ENCODE measurements around the gene RGSL1. TPM values are rescaled to one million over a fixed set of nuclear protein-coding genes. Genes with fewer than 3 reads are reported as not detected.

RGSL1 gene
- total RNA-seq, result not detected
- polyA plus RNA-seq, result not detected
- not detected for total RNA-seq

- POLR2A ChIA-PET, result no interaction called here
Measured at GRCh38 chr1:182450087-182450486, at the start of gene RGSL1. Gene RGSL1 (plus strand): TSS chr1:182450146. CDS start chr1:182450166, 20 bp downstream.

GRCh38 chr1:182400567-182400966 lies 49.4 kb upstream of the RGSL1 start, which contains the start of gene TEDDM1:
Gene TEDDM1 (minus strand): TSS chr1:182400667. CDS start chr1:182400485, 182 bp downstream.
- CTCF ChIA-PET, result interaction anchor here (12.0 to 12.1 kb wide), 2 partner anchors 257 to 317 kb away, joined by 202 to 230 read pairs; no protein-coding TSS in a partner anchor
- no peak for DNase-seq
- Histone ChIP-seq H3K36me3 (ENCODE audit: control insufficient read depth in 2 of 3, insufficient read depth in 3 of 3, low read length in 3 of 3) (no peaks in the 10 kb centered on the region), H3K9me3 (ENCODE audit: control insufficient read depth in 2 of 3, low read length in 3 of 3) (no peaks in the 10 kb centered on the region), H3K4me3 (ENCODE audit: low read length) (no peak within 1 kb of the TSS), H3K4me1 (ENCODE audit: control insufficient read depth in 2 of 2, insufficient read depth in 2 of 2, low read length in 2 of 2) (no peaks in the 10 kb centered on the region), H3K27me3 (ENCODE audit: control insufficient read depth in 2 of 2, insufficient read depth in 2 of 2, low read length in 2 of 2) (no peaks in the 10 kb centered on the region), H3K27ac (ENCODE audit: low read depth, low read length) (no peak within 1 kb of the TSS)
- POLR2A ChIA-PET, result no interaction called here
- intact Hi-C loops (cut with micrococcal nuclease), result no loop called here
- H3K4me1 Mint-ChIP-seq, result peaks cover 4 to 6% (median 5%) of the 10 kb centered on the region in 7 donors
- H3K36me3 Mint-ChIP-seq, result peaks cover 0 to 2% (median 0%) of the 10 kb centered on the region in 5 donors
- no peak for ATAC-seq
- peaks cover 0 to 4% (median 2%) of the 10 kb centered on the region in 11 donors for H3K9me3 Mint-ChIP-seq
- H3K4me3 Mint-ChIP-seq, result no peak within 1 kb of the TSS
- H3K27ac Mint-ChIP-seq, result no peak within 1 kb of the TSS
- H3K27me3 Mint-ChIP-seq, result peaks cover 0 to 41% (median 4%) of the 10 kb centered on the region in 5 donors

More at GRCh38 chr1:182450087-182450486, at the start of gene RGSL1:
- Histone ChIP-seq H3K4me3 (ENCODE audit: low read length) (no peak within 1 kb of the TSS), H3K9me3 (ENCODE audit: control insufficient read depth in 2 of 3, low read length in 3 of 3) (no peaks in the 10 kb centered on the region), H3K4me1 (ENCODE audit: control insufficient read depth in 2 of 2, insufficient read depth in 2 of 2, low read length in 2 of 2) (no peaks in the 10 kb centered on the region), H3K27me3 (ENCODE audit: control insufficient read depth in 2 of 2, insufficient read depth in 2 of 2, low read length in 2 of 2) (no peaks in the 10 kb centered on the region), H3K27ac (ENCODE audit: low read depth, low read length) (no peak within 1 kb of the TSS), H3K36me3 (ENCODE audit: control insufficient read depth in 2 of 3, insufficient read depth in 3 of 3, low read length in 3 of 3) (no peaks in the 10 kb centered on the region)
- no peaks in the 10 kb centered on the region for H3K9me3 Mint-ChIP-seq
- DNase-seq (no peak), ATAC-seq (no peak)
- peaks cover 0 to 8% (median 5%) of the 10 kb centered on the region in 7 donors for H3K4me1 Mint-ChIP-seq
- intact Hi-C loops (cut with micrococcal nuclease), result no loop called here
- H3K36me3 Mint-ChIP-seq, result no peaks in the 10 kb centered on the region
- CTCF ChIA-PET, result no interaction called here
- H3K27me3 Mint-ChIP-seq, result peaks cover 0 to 10% (median 9%) of the 10 kb centered on the region in 5 donors
- H3K27ac Mint-ChIP-seq, result no peak within 1 kb of the TSS
- H3K4me3 Mint-ChIP-seq, result no peak within 1 kb of the TSS

- CTCF ChIA-PET, result interaction anchor here (1.2 kb wide), 1 partner anchor 8 kb away, joined by 4 read pairs; no protein-coding TSS in a partner anchor
Measured at GRCh38 chr1:182404781-182405180, 45.2 kb upstream of the RGSL1 start.

GRCh38 chr1:182405578-182405977 lies 44.4 kb upstream of the RGSL1 start:
- no peaks in the 10 kb centered on the region for H3K36me3 ChIP-seq (ENCODE audit: control insufficient read depth in 2 of 3, insufficient read depth in 3 of 3, low read length in 3 of 3)
- H3K27ac Mint-ChIP-seq, result no peak overlapping the region
- CTCF ChIA-PET, result interaction anchor here (1.2 kb wide), 1 partner anchor 9 kb away, joined by 4 read pairs; no protein-coding TSS in a partner anchor

More at GRCh38 chr1:182404781-182405180, 45.2 kb upstream of the RGSL1 start:
- DNase-seq (no peak), ATAC-seq (no peak)
- POLR2A ChIA-PET, result no interaction called here
- H3K27ac ChIP-seq (ENCODE audit: low read depth, low read length), result no peak overlapping the region
- Mint-ChIP-seq H3K9me3 (peaks cover 0 to 10% (median 2%) of the 10 kb centered on the region in 11 donors), H3K4me3 (no peak overlapping the region), H3K27ac (no peak overlapping the region), H3K27me3 (peaks cover 7 to 49% (median 22%) of the 10 kb centered on the region in 5 donors), H3K4me1 (no peaks in the 10 kb centered on the region), H3K36me3 (no peaks in the 10 kb centered on the region)
- no peaks in the 10 kb centered on the region for H3K36me3 ChIP-seq (ENCODE audit: control insufficient read depth in 2 of 3, insufficient read depth in 3 of 3, low read length in 3 of 3)
- H3K4me3 ChIP-seq (ENCODE audit: low read length), result no peak overlapping the region
- intact Hi-C loops (cut with micrococcal nuclease), result no loop called here
- no peaks in the 10 kb centered on the region for H3K4me1 ChIP-seq (ENCODE audit: control insufficient read depth in 2 of 2, insufficient read depth in 2 of 2, low read length in 2 of 2)
- H3K9me3 ChIP-seq (ENCODE audit: control insufficient read depth in 2 of 3, low read length in 3 of 3), result no peaks in the 10 kb centered on the region
- no peaks in the 10 kb centered on the region for H3K27me3 ChIP-seq (ENCODE audit: control insufficient read depth in 2 of 2, insufficient read depth in 2 of 2, low read length in 2 of 2)

GRCh38 chr1:182406012-182406411 lies 43.9 kb upstream of the RGSL1 start:
- Mint-ChIP-seq H3K27me3 (peaks cover 10 to 58% (median 29%) of the 10 kb centered on the region in 5 donors), H3K9me3 (peaks cover 0 to 10% (median 2%) of the 10 kb centered on the region in 11 donors), H3K4me1 (no peaks in the 10 kb centered on the region), H3K27ac (no peak overlapping the region), H3K36me3 (no peaks in the 10 kb centered on the region), H3K4me3 (no peak overlapping the region)
- Histone ChIP-seq H3K27me3 (ENCODE audit: control insufficient read depth in 2 of 2, insufficient read depth in 2 of 2, low read length in 2 of 2) (no peaks in the 10 kb centered on the region), H3K4me3 (ENCODE audit: low read length) (no peak overlapping the region), H3K27ac (ENCODE audit: low read depth, low read length) (no peak overlapping the region), H3K4me1 (ENCODE audit: control insufficient read depth in 2 of 2, insufficient read depth in 2 of 2, low read length in 2 of 2) (no peaks in the 10 kb centered on the region), H3K36me3 (ENCODE audit: control insufficient read depth in 2 of 3, insufficient read depth in 3 of 3, low read length in 3 of 3) (no peaks in the 10 kb centered on the region), H3K9me3 (ENCODE audit: control insufficient read depth in 2 of 3, low read length in 3 of 3) (no peaks in the 10 kb centered on the region)
- intact Hi-C loops (cut with micrococcal nuclease), result no loop called here
- DNase-seq (no peak), ATAC-seq (no peak)
- ChIA-PET POLR2A (no interaction called here), CTCF (interaction anchor here (1.2 kb wide), 1 partner anchor 9 kb away, joined by 4 read pairs; no protein-coding TSS in a partner anchor)

More at GRCh38 chr1:182405578-182405977, 44.4 kb upstream of the RGSL1 start:
- Mint-ChIP-seq H3K27me3 (peaks cover 10 to 54% (median 28%) of the 10 kb centered on the region in 5 donors), H3K9me3 (peaks cover 0 to 10% (median 2%) of the 10 kb centered on the region in 11 donors), H3K36me3 (no peaks in the 10 kb centered on the region), H3K4me3 (no peak overlapping the region), H3K4me1 (no peaks in the 10 kb centered on the region)
- DNase-seq (no peak), ATAC-seq (no peak)
- intact Hi-C loops (cut with micrococcal nuclease), result no loop called here
- H3K4me1 ChIP-seq (ENCODE audit: control insufficient read depth in 2 of 2, insufficient read depth in 2 of 2, low read length in 2 of 2), result no peaks in the 10 kb centered on the region
- H3K9me3 ChIP-seq (ENCODE audit: control insufficient read depth in 2 of 3, low read length in 3 of 3), result no peaks in the 10 kb centered on the region
- H3K4me3 ChIP-seq (ENCODE audit: low read length), result no peak overlapping the region
- no peaks in the 10 kb centered on the region for H3K27me3 ChIP-seq (ENCODE audit: control insufficient read depth in 2 of 2, insufficient read depth in 2 of 2, low read length in 2 of 2)
- H3K27ac ChIP-seq (ENCODE audit: low read depth, low read length), result no peak overlapping the region
- POLR2A ChIA-PET, result no interaction called here

GRCh38 chr1:182407724-182408123 lies 42.2 kb upstream of the RGSL1 start:
- H3K27me3 Mint-ChIP-seq, result peaks cover 10 to 56% (median 29%) of the 10 kb centered on the region in 5 donors
- H3K36me3 Mint-ChIP-seq, result no peaks in the 10 kb centered on the region
- intact Hi-C loops (cut with micrococcal nuclease), result no loop called here
- CTCF ChIA-PET, result interaction anchor here (1.2 to 1.4 kb wide), 2 partner anchors 11 to 323 kb away, joined by 3 to 4 read pairs; no protein-coding TSS in a partner anchor
- Histone ChIP-seq H3K9me3 (ENCODE audit: control insufficient read depth in 2 of 3, low read length in 3 of 3) (no peaks in the 10 kb centered on the region), H3K27me3 (ENCODE audit: control insufficient read depth in 2 of 2, insufficient read depth in 2 of 2, low read length in 2 of 2) (no peaks in the 10 kb centered on the region), H3K27ac (ENCODE audit: low read depth, low read length) (no peak overlapping the region), H3K4me3 (ENCODE audit: low read length) (no peak overlapping the region), H3K36me3 (ENCODE audit: control insufficient read depth in 2 of 3, insufficient read depth in 3 of 3, low read length in 3 of 3) (no peaks in the 10 kb centered on the region), H3K4me1 (ENCODE audit: control insufficient read depth in 2 of 2, insufficient read depth in 2 of 2, low read length in 2 of 2) (no peaks in the 10 kb centered on the region)
- H3K9me3 Mint-ChIP-seq, result peaks cover 0 to 10% (median 2%) of the 10 kb centered on the region in 11 donors
- no peak overlapping the region for H3K27ac Mint-ChIP-seq
- H3K4me1 Mint-ChIP-seq, result no peaks in the 10 kb centered on the region
- ATAC-seq, result no peak
- POLR2A ChIA-PET, result no interaction called here
- DNase-seq, result no peak
- no peak overlapping the region for H3K4me3 Mint-ChIP-seq

All from naive thymus-derived CD4-positive, alpha-beta T cell (primary cell).